Measurements from ENCODE around the gene PGC. TPM values are rescaled to one million over a fixed set of nuclear protein-coding genes. Genes with fewer than 3 reads are reported as not detected.

The PGC gene
- total RNA-seq, 4 donors from 2014 or later: not detected

- no peak overlapping the region for H3K27ac ChIP-seq
- TF ChIP-seq CTCF (IDR thresholded peaks at IDR 0.05): no peak
- TF ChIP-seq POLR2A (IDR thresholded peaks at IDR 0.05): no peak
- no peaks in the 10 kb centered on the region for H3K27me3 ChIP-seq
- peak in 1 of 3 donors; percentile 37 for DNase-seq
- no peaks in the 10 kb centered on the region for H3K9me3 ChIP-seq
- H3K36me3 ChIP-seq: peaks cover 0 to 55% (median 0%) of the 10 kb centered on the region in 3 donors
- H3K4me1 ChIP-seq: no peaks in the 10 kb centered on the region
- no peak overlapping the region for H3K4me3 ChIP-seq
These were observed 57.8 kb downstream of the PGC start for GRCh38 chr6:41689171-41690008.

DNA sequence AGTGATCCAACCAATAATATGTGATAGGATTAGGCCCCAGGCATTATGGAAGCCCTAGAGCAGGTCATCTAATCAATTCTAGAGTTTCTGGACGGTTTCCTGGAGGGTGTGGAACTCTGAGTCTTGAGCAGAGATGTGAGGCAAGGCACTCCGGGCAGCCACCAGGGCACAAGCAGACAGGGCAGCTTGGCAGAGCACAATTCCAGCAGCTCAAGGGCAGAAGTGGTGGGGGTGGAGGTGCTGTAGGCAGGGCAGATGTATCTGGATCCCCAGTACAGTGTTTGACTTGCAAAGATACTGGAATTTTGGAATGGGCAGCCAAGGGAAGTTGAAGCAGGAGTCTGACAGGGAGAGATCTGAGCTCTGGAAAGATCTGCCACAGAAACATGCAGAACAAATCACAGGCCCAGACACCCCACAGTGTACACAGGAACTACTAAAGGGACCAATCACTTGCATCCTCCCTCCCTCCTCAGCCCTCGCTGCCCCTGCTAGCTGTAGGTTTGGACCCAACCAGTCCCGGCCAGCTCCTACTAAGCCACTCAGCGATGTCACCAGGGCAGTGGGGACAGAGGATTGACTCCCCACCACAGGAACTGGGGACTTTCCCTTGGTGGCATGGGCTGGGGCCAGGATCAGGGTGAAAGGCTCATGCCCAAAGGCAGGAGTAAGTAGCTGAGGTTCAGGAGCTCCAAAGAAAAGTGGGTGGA lies 58.8 kb downstream of the PGC start:
- Histone ChIP-seq H3K4me3 (no peak overlapping the region), H3K4me1 (peaks cover 0 to 5% (median 2%) of the 10 kb centered on the region in 4 donors), H3K27ac (no peak overlapping the region), H3K36me3 (peaks cover 0 to 57% (median 0%) of the 10 kb centered on the region in 3 donors), H3K27me3 (no peaks in the 10 kb centered on the region), H3K9me3 (no peaks in the 10 kb centered on the region)
- TF ChIP-seq CTCF (IDR thresholded peaks at IDR 0.05) (no peak), POLR2A (IDR thresholded peaks at IDR 0.05) (no peak)
- DNase-seq: no peak

- H3K27ac ChIP-seq: no peak overlapping the region
- peak in 1 of 3 donors; percentile 60 for DNase-seq
- H3K36me3 ChIP-seq: peaks cover 0 to 57% (median 0%) of the 10 kb centered on the region in 3 donors
- no peak for TF ChIP-seq POLR2A (IDR thresholded peaks at IDR 0.05)
- H3K9me3 ChIP-seq: no peaks in the 10 kb centered on the region
- no peak overlapping the region for H3K4me3 ChIP-seq
- peaks cover 0 to 12% (median 7%) of the 10 kb centered on the region in 4 donors for H3K4me1 ChIP-seq
- H3K27me3 ChIP-seq: no peaks in the 10 kb centered on the region
These were observed 59.6 kb downstream of the PGC start for GRCh38 chr6:41687501-41688175.

Small RNAs within 50 kb of the gene (small RNA-seq; reads per million reads assigned to genes)
- 0 reads per million in 2 donors for gene AL365205.2
- gene AL365205.3: 0 reads per million in 2 donors

Other genes starting within 250 kb of the PGC start
- 10 to 100 TPM; 13.2 to 36.5 (median 20.0) TPM for gene FOXP4, start 201.0 kb downstream of the PGC start, total RNA-seq
- gene MDFI, start 108.9 kb downstream of the PGC start, total RNA-seq: 1 to 10 TPM in 2 of 4 donors, under 1 TPM in 1, not detected in 1; 0.94 to 2.6 (median 2.4) TPM
- 10 to 100 TPM; 17.6 to 47.9 (median 22.9) TPM for gene TFEB, start 11.8 kb downstream of the PGC start, total RNA-seq
- 1 to 10 TPM; 3.5 to 8.3 (median 6.5) TPM for gene FRS3, start 32.5 kb upstream of the PGC start, total RNA-seq
- gene PRICKLE4, start 33.4 kb upstream of the PGC start, total RNA-seq: 10 to 100 TPM in 3 of 4 donors, 1 to 10 TPM in 1; 3.8 to 23.4 (median 16.8) TPM
- gene TOMM6, start 40.3 kb upstream of the PGC start, total RNA-seq: 10 to 100 TPM; 36.7 to 72.6 (median 62.4) TPM
- 1 to 10 TPM; 2.1 to 8.6 (median 4.7) TPM for gene USP49, start 148.0 kb upstream of the PGC start, total RNA-seq
- 10 to 100 TPM in 3 of 4 donors, 1 to 10 TPM in 1; 6.6 to 24.3 (median 18.0) TPM for gene MED20, start 173.7 kb upstream of the PGC start, total RNA-seq
- gene BYSL, start 174.1 kb upstream of the PGC start, total RNA-seq: 10 to 100 TPM in 1 of 4 donors, 1 to 10 TPM in 3; 4.4 to 12.4 (median 6.1) TPM
- gene CCND3, start 194.4 kb upstream of the PGC start, total RNA-seq: 100 to 1,000 TPM in 1 of 4 donors, 10 to 100 TPM in 3; 49.2 to 267 (median 60.1) TPM

Measured in Peyer's patch (tissue), 4 donors.